Stimulated activated CD4-positive, alpha-beta T cell treated with anti-CD3 and anti-CD28 coated beads, TNF-alpha, amount 100 ng/mL, for 4 hours (primary cell): ENCODE data around the gene ZFAND3.
A peak's percentile ranks its signal among the peaks of the same experiment; 100 is the strongest.

Source experiments
- DNase-seq, 3 experiments: peaks; one replicate each; pipeline ENCODE4 v3.0.0-alpha.2; 2020; ENCODE audit warnings: low read depth in 3 of 3

The ZFAND3 gene

DNA sequence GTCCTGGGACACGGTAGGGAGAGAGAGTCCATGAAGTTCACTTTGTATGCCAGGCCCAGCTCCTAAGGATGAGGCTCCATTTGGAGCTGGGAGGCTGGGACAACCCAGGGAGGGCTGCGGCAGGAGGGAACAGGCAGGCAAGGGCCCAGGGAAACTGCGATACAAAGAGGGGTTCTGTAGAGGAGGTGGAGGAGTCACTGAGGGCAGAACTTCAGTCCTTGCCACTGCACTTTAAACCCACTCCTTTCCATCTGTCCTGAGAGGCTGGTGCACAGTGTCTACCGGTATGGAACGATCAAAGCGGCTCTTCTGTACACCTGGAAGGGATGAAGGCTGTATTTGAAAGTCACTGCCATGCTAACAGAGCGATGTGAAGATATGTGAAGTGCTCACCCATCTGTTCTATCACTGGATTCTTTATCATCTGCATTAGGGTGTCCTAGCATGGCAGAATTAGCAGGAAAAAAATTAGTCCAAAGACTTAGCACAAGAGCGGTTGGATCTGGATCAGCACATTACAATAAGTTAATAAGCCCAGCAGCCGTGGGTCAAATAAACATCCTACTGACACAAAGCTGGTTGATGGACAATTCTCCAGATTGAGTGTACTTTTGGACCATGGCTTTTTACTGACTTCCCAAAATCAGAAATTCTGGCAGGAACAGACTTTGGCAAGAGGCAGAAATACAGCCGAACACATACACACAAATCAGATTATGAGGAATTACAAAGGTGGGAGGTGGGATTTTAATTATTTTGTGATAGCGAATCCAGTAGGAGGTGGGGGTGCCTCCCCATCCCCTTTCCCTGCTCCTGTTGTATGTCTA is 20.9 kb upstream of the ZFAND3 start:
- no peak for DNase-seq

DNA sequence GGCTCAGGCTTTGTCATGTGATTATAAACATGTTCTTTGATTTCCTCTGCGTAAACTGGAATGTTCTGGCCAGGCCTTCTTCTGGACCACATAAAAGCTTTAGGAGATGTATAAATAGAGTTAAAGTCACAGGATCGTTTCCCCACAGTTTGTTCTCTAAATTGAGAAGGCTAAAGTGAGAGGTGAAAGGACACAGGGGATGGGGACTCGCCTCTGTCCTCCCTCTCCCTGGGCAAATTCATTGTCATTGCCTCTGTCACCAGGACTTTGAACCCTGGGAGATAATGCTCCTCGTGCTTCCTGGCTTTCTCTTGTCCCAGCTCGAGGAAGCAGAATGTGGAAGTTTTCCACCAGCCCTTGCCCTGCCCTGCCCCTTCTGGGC is 20.3 kb upstream of the ZFAND3 start:
- no peak for DNase-seq

DNA sequence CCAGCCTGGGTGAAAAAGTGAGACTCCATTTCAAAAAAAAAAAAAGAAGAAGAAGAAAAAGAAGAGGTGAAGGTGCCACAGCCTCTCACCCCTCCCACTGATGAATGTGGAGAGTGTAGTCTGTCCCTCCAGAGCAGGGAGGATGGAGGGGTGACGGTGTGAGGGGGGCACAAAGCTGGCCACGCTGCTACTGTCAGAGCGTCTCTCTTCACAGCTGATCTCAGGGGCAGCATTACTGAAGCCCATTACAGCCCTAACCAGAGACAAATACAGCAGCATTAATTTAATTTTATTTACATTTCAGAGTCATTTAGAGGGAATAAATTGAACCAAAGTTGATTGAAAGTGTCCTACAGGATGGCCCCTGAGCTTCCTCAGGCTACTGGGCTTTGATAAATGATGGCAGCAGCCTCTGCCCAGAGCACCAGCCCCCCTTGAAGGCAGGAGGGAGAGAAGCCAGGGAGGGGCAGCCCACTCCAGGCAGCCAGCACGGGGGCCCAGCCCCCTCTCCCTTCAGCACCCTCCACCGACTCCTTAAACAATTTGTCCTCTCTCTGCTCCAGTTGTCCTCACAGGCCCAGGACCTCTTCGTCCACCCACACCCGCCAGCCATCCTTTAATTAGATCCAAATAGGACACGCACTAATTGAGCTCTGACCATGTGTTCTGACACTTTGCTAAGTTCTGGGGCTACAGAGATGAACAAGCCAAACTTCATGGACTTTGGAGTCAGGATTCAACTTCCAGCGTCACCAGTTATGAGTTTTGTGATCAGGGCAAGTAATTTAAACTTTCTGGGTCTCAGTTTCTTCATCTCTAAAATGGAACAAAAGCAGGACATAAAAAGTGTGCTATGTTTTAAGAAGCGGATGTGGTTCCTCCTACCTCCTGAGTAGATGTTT is 18.6 kb upstream of the ZFAND3 start:
- no peak for DNase-seq

DNA sequence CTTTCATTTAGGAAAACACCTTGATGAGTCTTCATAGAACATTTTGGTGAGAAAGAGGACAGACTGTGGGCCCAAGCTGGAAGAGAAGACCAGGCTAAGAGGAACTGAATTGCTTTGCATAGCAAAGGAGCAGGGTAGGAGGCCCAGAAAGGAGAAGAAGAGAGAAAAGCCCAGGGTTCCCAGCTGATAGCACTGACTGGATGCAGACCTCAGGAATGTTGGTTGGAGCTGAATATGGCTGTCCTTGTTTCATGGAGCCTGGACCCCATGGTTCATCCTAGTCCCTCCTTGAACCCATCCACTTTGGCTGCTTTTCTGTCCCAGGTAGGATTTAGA is 18.0 kb upstream of the ZFAND3 start:
- DNase-seq, result no peak

GRCh38 chr6:37802810-37803209 is 16.7 kb upstream of the ZFAND3 start:
- no peak for DNase-seq

DNA sequence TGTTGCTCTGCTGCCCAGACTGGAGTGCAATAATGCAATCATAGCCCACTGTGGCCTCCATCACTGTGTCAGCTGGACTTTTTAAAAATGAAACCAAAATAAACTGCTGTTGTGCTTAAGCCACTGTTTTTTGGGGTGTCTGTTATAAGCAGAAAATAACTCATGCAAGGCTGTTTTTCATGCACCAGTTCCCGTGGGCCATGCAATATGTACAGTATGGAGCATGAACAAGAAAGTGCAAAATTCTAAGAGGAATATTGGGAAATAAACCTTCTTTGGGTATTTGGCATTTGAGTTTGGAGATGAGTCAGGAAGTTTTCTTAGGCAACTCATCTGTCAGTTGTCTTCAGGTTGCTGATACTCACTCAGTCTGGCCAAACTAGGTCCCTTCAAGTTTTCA is 14.9 kb upstream of the ZFAND3 start:
- DNase-seq, result no peak

GRCh38 chr6:37806213-37806612 is 13.3 kb upstream of the ZFAND3 start:
- DNase-seq, result no peak

GRCh38 chr6:37807656-37808055 is 11.9 kb upstream of the ZFAND3 start:
- DNase-seq, result no peak

DNA sequence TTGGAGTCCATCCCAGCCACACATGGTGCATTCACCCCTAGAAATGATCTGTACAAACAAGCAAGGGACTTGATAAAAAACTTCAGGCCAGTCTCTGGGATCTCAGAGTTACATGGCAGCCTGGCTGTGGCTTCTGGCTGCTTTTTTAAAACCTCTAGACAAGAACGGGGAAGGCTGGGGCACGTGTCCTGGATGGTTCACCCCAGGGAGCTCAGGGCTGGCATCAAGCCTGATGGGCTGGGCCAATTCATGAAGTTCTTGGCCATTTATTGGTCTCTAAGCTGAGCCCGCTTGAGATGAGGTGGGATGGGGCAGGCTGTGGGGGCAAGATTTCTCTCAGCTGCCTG is 10.4 kb upstream of the ZFAND3 start:
- DNase-seq, result no peak

GRCh38 chr6:37812841-37813240 is 6.7 kb upstream of the ZFAND3 start:
- no peak for DNase-seq

- DNase-seq, result no peak
Observed at GRCh38 chr6:37814374-37814773, 5.2 kb upstream of the ZFAND3 start.

GRCh38 chr6:37816599-37817375 is 2.7 kb upstream of the ZFAND3 start:
- no peak for DNase-seq

- DNase-seq, result peak; percentile 83 to 93 (median 90)
Observed at GRCh38 chr6:37818536-37819176, 871 bp upstream of the ZFAND3 start.

GRCh38 chr6:37819802-37820717 is 533 bp downstream of the ZFAND3 start:
- DNase-seq, result peak; percentile 24 to 28 (median 24)

DNA sequence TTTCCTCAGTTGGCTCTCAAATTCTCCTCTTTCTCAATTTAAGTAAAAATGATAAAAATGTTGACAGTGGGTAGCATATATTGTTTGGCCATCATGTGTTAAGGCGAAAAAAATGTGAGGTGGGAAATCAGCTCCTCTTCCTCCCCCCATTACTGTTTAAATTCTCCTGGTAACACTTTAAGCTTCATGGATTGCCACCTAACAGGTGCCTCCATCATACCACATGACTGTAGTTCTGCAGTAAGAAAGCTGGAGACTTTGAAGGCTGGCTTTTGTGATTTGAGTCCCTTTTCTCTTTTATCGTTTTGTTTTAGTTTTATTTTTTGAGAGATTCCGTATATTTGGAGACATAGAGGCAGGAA is 1.2 kb downstream of the ZFAND3 start:
- DNase-seq, result no peak

DNA sequence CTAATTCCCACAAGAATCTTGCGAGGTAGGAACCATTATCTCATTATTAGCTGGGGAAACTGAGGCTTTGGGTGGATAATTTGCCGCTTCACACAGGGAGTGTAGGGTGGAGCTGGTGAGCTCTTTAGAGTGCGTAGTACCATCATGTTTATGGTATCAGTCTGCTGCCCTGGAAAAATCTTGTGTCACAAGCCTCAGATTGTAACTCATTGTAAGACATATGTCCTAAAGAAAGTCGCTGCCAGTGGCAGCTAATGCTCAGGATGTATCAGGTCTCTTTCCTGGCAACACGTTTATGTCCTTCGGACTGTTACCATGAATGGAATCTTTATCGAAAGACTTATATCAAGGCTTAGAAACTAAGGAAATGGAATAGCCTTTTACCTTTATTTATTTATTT is 1.9 kb downstream of the ZFAND3 start:
- DNase-seq, result no peak

DNA sequence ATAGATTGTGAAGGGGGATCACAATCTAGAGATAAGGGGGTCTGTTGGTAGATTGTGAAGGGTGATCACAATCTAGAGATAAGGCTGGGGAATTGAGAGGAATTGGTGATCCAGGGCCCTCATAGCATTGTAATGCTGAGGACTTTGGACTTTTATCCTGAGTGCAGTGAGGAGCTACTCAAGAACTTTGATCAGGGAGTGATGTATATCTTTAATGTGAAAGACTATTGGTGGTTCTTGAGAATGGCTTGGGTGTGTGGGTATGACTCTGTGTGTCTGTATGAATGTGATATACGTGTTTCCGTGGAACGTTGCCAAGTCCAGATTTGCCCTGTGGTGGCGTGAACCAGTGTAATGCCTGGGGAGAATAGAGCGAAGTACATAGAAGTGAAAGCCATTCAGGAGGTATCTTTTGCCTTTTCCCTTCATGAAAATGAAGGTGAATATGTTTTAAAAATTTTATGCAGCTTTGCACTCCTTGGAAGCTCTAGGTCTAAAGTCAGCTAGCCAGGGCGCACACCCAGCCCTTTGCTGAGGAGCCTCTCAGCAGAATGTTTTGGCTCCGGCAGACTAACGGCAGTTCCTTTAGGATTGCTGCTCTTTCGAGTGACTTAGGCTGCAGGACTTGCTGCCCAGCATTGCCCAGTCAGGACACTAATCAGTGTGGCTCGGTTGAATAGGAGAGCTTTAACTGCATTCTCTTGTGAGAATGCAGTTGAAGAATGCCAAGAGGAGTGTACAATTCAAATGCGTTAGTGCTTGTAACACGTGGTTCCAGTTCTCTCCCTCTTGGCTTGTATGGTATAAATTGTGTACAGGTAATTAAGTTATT is 3.5 kb downstream of the ZFAND3 start:
- DNase-seq, result no peak

DNA sequence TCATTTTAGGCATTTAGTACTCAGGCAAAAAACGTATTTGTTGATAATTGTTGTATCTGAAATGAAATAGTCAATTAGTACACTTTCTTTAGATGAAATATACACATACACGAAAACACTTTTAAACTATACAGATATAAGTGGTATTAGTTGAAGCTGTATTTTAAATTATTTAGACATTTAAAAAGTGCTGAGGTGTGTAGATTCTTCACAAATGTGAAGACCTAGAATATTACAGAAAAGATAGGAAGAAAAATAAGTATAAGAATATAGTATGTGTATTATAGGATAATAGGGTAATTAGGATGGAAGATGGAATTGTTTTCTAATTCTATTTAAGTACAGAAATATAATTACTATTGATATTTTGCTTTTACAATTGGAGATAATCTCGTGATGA is 4.6 kb downstream of the ZFAND3 start:
- no peak for DNase-seq

GRCh38 chr6:37826188-37826587 is 6.7 kb downstream of the ZFAND3 start:
- DNase-seq, result no peak

DNA sequence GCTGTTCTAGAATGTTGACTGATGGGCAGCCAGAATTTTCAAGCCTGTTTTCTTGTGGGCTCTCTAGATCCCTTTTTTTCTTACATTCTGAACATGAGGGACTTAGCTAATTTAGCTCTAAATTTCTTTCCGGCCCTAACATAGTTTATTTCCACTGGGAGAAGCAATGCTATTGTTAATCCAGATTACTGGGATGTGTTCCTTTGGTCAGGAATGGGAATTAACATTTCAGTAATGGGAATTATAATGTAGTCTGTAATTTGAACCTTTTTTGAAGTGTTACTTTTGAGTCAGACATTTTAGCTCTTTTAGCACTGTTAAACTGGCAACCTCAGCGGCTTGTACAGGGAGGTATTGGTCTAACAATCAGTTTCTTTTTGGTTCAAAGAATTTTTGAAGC is 7.5 kb downstream of the ZFAND3 start:
- DNase-seq, result no peak
